NCI-H1694 (cell line): Measurements from ENCODE around the gene ZNF718.
"Not testable (repeated sequence)": the region's sequence is repeated elsewhere in the genome, so short reads cannot be mapped to it uniquely, and the experiment has no call there.

Source experiments
- DNase-seq: peaks from one replicate; lab custom pipeline; 2025; lab: John Stamatoyannopoulos, UW

ZNF718 gene

DNA sequence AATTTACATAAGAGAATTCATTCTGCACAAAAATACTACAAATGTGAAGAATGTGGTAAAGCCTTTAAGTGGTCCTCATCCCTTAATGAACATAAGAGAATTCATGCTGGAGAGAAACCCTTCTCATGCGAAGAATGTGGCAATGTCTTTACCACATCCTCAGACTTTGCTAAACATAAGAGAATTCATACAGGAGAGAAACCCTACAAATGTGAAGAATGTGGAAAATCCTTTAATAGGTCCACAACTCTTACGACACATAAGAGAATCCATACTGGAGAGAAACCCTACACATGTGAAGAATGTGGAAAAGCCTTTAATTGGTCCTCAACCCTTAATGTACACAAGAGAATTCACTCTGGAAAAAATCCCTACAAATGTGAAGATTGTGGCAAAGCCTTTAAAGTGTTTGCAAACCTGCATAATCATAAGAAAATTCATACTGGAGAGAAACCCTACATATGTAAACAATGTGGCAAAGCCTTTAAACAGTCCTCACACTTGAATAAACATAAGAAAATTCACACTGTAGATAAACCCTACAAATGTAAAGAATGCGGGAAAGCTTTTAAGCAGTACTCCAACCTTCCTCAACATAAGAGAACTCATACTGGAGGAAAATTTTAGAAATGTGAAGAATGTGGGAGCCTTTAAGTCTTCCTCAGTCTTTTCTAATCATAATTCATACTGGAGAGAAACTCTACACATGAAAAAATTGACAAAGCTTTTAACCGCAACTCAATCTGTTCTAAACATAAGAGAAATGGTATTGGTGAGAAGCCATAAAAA lies 37.4 kb downstream of the ZNF718 start:
- DNase-seq, result no peak

DNA sequence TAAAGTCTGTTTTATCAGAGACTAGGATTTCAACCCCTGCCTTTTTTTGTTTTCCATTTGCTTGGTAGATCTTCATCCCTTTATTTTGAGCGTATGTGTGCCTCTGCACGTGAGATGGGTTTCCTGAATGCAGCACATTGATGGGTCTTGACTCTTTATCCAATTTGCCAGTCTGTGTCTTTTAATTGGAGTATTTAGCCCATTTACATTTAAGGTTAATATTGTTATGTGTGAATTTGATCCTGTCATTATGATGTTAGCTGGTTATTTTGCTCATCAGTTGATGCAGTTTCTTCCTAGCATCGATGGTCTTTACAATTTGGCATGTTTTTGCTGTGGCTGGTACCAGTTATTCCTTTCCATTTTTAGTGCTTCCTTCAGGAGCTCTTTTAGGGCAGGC lies 45.3 kb downstream of the ZNF718 start:
- DNase-seq, result not testable (repeated sequence)

DNA sequence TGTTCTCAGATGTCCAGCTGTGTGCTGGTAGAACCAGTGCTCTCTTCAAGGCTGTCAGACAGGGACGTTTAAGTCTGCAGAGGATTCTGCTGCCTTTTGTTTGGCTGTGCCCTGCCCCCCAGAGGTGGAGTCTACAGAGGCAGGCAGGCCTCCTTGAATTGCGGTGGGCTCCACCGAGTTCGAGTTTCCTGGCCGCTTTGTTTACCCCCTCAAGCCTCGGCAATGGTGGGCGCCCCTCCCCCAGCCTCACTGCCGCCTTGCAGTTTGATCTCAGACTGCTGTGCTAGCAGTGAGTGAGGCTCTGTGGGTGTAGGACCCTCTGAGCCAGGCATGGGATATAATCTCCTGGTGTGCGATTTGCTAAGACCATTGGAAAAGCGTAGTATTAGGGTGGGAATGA lies 47.0 kb downstream of the ZNF718 start:
- not testable (repeated sequence) for DNase-seq

DNA sequence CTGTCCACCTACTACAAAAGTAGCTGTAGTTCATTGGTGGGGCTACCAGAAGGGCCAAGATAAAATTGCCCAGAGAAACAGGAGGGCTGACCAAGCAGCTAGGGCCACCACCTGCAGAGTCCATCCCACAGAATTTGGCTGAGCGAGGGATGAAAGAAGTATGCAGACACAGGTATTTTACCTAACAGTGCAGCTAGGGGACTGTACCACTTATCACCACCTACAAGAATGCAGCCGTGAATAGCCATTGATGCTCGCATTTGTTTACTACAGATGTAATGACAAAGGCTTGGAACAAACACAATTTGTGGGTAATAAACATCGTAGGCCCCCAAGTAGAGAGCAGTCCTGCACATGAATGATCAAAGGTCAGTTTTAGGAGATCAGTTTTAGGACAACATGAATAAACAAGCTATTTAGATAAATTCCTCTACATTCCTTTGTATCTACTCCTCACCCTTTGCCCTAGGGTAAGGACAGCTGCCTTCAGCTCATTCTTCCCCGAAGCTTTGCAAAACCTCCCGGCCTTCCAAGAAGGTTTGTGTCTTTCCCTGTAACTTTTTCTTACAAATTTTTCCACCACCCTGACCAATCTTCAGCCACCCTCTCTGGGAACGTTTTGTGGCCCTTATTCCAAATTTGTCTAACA lies 49.5 kb downstream of the ZNF718 start:
- DNase-seq, result no peak

DNA sequence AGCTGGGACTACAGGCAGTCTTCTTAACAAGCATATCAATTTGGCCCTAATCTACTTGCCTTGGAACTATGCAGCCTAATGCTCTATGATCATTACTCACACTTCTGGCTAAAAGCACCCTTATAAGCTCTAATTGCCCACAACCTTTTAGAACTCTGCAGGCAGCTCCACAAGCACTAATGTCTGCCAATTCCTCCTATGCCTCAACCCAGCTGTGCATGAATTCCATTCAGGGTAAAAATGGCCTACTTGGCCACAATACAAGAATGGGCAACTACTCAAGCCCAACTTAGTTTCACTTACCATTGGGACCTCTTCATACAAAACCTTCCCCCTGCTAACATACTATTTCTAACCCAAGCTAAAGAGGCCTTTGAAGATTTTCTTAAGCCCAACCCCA lies 51.7 kb downstream of the ZNF718 start:
- no peak for DNase-seq

DNA sequence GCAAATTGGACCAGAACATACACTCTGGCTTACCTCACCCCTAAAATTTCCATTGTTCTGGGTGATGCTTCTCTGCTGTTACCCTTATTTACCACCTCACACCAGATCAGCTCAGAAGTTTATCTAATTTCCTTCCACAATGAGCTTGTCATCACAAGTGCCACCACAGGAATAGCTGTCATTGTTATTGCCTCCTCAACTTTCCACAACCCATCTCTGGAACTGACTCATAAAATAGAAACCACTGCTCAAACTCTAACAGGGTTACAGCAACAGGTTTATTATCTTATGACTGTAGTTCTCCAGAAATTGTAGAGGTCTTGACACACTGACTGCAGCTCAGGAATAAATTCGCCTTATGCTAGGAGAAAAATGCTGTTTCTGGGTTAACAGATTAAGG lies 52.7 kb downstream of the ZNF718 start:
- DNase-seq, result no peak

DNA sequence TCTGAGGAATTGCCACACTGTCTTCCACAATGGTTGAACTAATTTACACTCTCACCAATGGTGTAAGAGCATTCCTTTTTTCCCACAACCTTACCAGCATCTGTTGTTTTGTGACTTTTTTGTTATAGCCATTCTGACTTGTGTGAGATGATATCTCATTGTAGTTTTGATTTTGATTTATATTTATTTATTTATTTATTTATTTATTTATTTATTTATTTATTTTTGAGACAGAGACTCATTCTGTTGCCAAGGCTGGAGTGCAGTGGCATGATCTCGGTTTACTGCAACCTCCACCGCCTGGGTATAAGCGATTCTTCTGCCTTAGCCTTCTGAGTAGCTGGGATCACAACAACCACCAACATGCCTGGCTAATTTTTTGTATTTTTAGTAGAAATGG lies 57.9 kb downstream of the ZNF718 start:
- not testable (repeated sequence) for DNase-seq

DNA sequence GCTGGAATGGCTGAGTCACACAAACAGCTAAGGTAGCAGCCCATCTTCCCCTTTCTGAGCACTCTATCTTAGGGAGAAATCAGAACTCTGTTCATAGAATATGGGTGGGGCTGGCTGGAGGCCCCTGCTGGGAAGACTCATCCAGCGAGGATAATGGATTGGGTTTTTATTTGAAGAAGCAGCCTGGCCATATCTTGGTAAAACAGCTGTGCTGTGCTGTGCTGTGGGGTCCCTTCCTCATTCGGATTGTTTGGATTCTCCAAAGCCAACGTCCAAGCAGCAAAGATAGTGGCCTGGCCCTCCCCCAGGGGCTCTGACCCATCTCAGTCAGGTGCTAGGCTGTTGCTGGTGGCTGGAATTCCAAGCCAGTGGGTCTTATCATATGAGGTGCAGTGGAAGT lies 63.8 kb downstream of the ZNF718 start:
- no peak for DNase-seq

DNA sequence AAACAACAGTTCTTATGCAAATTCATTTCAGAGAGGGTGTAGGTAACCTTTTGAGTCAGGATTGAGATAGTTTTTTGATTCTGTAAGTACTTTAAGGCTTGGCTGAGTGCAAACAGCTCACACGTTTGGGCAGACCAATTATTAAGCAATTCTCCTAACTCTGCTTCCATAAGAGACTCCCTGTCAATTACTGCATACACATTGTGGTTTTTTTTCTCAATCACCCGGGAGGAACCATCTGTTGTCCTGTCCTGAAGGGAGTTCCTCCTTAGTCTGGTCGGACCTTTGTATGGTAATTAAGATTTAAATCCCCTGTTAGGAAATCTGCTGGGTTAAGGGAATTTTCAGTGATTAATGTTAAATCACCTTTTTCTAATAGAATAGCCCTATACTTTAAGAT lies 70.9 kb downstream of the ZNF718 start:
- not testable (repeated sequence) for DNase-seq

DNA sequence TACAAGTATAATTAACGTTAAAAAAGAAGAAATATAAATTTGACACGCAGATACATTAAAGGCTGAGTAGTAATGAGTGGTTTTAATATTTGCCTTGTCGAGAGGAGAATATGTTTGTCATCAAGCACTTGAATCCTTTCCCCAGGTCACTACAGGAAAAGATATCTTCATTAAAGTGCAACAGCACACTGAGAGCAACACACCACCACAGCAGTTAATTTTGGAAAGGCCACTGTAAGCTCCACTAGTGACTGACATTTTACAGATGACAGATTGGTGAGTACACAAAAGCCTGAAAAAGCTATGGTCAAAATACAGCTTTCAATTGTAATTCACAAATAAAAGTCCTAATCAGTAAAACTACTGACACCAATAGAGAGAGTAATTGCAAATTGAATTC lies 76.6 kb downstream of the ZNF718 start:
- DNase-seq, result no peak

DNA sequence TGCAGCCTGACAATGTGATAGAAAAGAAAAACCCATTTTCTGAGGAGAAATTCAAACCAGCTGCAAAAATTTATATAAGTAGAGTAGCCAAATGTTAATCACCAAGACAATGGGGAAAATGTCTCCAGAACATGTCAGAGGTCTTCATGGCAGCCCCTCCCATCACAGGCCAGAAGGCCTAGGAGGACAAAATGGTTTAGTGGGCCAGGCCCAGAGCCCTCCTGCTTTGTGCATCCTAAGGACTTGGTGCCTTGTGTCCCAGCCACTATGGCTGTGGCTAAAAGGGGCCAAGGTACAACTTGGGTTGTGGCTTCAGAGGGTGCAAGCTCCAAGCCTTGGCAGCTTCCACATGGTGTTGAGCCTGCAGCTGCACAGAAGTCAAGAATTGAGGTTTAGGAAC lies 78.5 kb downstream of the ZNF718 start:
- DNase-seq, result not testable (repeated sequence)

DNA sequence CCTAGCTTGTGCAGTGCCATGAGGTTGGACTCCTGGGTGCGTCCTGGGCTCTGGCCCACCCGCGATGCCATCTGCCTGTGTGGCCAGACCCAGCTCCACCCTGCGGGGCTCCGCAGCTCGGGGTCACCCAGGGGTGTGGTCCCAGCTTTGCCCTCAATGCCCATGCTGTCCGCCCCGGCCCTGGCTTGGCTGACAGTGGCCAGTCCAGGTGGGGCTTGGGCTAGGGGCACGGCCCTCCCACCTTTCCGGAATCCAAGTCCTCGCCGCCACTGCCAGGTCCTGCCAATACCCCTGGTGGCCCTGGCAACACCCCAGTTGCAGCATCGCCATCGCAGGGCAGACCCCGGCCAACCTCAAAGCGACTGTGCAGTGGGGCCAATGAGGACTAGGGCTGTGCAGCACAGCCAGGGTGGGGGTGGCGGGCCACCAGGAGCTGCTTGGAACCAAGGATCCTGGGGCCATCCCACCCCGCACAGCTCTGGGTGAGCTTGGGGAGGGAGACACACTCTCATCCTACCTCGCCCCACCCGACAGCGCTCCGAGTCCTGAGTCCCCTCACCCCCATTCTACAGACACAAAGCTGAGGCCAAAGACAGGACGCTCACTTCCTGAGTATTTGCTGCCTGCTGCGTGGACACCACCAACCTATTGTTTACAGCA lies 80.9 kb downstream of the ZNF718 start:
- DNase-seq, result no peak

DNA sequence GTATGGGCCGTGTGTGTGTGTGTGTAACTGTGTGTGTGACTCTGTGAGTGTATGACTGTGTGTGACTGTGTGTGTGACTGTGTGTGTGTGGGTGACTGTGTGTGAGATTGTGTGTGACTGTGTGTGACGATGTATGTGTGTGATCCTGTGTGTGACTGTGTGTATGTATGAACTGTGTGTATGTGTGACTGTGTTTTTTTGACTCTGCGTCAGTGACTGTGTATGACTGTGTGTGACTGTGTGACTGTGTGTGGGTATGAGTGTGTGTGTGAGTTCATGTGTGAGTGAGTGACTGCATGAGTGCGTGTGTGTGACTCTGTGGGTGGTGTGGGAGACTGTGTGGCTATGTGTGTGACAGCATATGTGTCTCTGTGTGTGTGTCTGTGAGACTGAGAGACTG lies 81.8 kb downstream of the ZNF718 start:
- DNase-seq, result no peak

DNA sequence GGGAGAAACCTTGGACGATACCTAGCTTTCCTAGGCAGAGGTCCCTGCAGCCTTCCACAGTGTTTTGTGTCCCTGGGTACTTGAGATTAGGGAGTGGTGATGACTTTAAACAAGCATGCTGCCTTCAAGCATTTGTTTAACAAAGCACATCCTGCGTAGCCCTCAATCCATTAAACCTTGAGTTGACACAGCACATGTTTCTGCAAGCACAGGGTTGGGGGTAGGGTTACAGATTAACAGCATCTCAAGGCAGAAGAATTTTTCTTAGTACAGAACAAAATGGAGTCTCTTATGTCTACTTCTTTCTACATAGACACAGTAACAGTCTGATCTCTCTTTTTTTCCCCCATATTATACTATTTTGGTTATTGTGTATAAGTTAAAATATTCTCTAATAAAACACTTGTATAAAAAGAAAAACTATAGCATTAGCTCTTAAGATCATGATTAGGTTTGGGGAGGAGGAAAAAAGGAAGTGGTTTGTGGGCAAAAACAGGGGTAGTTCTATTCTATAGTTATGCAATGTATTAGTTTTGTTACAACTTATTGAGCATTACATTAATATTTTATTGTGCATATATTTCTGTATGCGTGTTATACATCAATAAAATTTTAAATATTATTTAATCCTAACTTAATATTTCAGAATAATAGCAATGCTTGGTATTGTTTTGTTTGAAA lies 84.3 kb downstream of the ZNF718 start:
- DNase-seq, result not testable (repeated sequence)

DNA sequence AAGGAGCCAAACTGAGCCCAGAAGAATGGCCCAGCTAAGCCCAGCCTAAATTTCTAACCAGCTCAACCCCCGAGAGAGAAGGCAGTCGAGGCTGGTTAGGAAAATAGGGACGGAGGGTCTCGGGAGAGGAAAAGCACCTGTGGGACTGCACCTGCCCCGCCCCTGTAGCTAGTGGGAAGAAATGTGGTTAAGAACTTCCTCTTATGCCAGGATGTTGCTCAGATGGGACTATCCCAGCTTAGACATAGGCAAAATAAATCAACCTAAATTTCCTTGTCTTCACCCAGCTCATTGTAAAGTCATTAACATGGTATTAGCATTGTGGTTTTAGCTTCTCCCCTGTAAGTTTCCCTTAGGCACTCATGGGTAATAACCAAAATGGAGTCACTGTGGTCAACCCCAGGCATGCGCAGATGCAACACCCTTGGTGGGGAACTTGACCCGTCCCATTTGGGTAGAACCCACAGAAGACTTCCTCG lies 86.8 kb downstream of the ZNF718 start:
- DNase-seq, result no peak

DNA sequence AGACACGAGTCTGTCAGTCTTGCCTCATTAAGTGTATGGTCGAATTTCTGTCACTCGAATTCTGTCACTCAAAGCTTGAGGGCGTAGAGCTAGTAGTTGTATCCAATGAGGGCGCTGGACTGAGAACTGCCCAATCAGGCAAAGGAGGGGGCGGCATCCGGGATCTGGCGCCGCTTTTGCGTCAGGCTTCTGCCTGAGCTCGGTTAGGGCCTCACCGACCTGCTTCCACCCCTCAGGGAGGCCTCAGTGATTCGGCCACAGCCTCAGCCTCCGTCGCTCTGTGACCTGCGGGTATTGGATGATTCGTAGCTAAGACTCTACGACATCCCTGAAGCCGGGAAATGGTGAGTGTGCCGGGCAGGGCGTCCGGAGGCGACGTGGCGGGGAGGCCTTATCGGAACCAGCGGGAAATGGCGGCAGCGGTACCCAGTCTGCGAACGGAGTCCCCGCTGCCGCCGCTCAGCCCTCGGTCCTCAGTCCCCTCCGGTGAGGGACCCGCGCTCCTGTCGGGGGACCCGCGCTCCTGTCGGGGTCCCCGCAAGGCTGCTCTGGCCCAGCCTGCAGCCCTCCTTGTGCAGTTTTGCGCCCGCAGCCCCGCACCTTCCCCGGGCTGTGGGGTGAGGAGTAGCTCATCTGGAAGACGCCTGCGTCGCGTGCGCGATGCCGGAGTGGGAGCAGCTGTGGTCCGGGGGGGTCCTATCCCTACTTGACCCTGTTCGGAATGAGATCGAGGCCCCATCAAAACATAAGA lies 88.3 kb downstream of the ZNF718 start:
- DNase-seq, result no peak

DNA sequence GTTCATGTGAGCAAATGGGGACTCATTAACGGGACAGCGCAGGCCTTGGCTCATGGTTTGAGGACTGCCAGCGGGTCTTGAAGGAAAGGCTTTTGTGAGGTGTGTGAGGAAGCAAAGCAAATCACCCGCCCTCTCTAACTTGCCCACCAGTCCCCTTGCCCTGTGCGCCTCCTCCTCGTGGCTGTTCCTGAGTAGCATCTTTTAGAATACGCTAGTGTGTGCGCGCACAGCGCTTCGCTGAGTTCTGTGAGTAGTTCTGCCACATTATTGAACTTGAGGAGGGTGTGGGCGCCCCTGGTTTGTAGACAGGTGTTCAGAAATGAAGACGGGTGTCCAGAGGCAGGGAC lies 88.9 kb downstream of the ZNF718 start:
- DNase-seq, result not testable (repeated sequence)
